ENCODE results near the gene MAST4. TPM values are rescaled to one million over a fixed set of nuclear protein-coding genes. Genes with fewer than 3 reads are reported as not detected.

MAST4 gene
- total and polyA plus RNA-seq, 2 donors (not counting 1 experiment from before 2014, with no cell fraction given) = 2.5 to 57.1 TPM

GRCh38 chr5:67037171-67037570, 441.0 kb downstream of the MAST4 start:
- Histone ChIP-seq H3K36me3 (replicated peaks in 1 of 2; ENCODE audit: control extremely low read depth in 1 of 2, control insufficient read depth in 1 of 2, extremely low read depth in 1 of 2, insufficient read depth in 2 of 2, low read length in 1 of 2) (no peaks in the 10 kb centered on the region), H2AFZ (ENCODE audit: insufficient read depth, low read depth, low read length, poor library complexity, severe bottlenecking) (no peak overlapping the region), H3K4me3 (ENCODE audit: control extremely low read depth in 1 of 5, extremely low read depth in 1 of 5, insufficient read depth in 1 of 5, low read depth in 2 of 5, low read length in 4 of 5) (no peak overlapping the region), H3K79me2 (ENCODE audit: control insufficient read depth, insufficient read depth, low read length) (no peaks in the 10 kb centered on the region), H3K27ac (ENCODE audit: low read length in 2 of 2) (no peak overlapping the region), H3K9ac (ENCODE audit: low read length) (no peak overlapping the region), H4K20me1 (ENCODE audit: control insufficient read depth, insufficient read depth, low read length, poor library complexity, severe bottlenecking) (no peaks in the 10 kb centered on the region), H3K9me3 (ENCODE audit: control extremely low read depth in 1 of 3, control insufficient read depth in 2 of 3, insufficient read depth in 1 of 3, low read length in 2 of 3) (no peaks in the 10 kb centered on the region), H3K27me3 (replicated peaks in 1 of 4; ENCODE audit: control extremely low read depth in 1 of 4, control insufficient read depth in 3 of 4, insufficient read depth in 4 of 4, low read length in 3 of 4) (no peaks in the 10 kb centered on the region), H3K4me2 (replicated peaks; ENCODE audit: low read depth, low read length, poor library complexity, severe bottlenecking) (no peak overlapping the region), H3K4me1 (ENCODE audit: control insufficient read depth in 2 of 2, insufficient read depth in 2 of 2, low read length in 2 of 2) (peaks cover 0 to 4% of the 10 kb centered on the region in 2 donors)
- intact Hi-C loops (cut with micrococcal nuclease) = loop anchor here (5.0 kb wide), 1 partner anchor 40 kb away; no protein-coding TSS in a partner anchor
- DNase-seq (no peak), ATAC-seq (ENCODE audit: low read depth) (no peak)
- no CpG with 5 or more reads among the region's 1 CpG for WGBS (ENCODE audit: insufficient coverage)
- no peak overlapping the region for H3K4me3 Mint-ChIP-seq
- H3K4me1 Mint-ChIP-seq = peaks cover 5% of the 10 kb centered on the region
- TF ChIP-seq EZH2 (IDR thresholded peaks at IDR 0.05; ENCODE audit: borderline replicate concordance, insufficient read depth, low read depth, low read length, poor library complexity, severe bottlenecking) = no peak
- TF ChIP-seq CTCF (IDR thresholded peaks at IDR 0.05) = no peak
- peaks cover 3% of the 10 kb centered on the region for H3K27me3 Mint-ChIP-seq
- no peak overlapping the region for H3K27ac Mint-ChIP-seq
- ChIA-PET CTCF (interaction anchor here (0.6 kb wide), 1 partner anchor 401 kb away, joined by 4 read pairs; no protein-coding TSS in a partner anchor), POLR2A (no interaction called here)
- no peaks in the 10 kb centered on the region for H3K9me3 Mint-ChIP-seq (ENCODE audit: insufficient read depth)

- no peak overlapping the region for H3K9ac ChIP-seq (ENCODE audit: low read length)
- DNase-seq (no peak), ATAC-seq (ENCODE audit: low read depth) (no peak)
- TF ChIP-seq CTCF (IDR thresholded peaks at IDR 0.05) = no peak
- no peak for TF ChIP-seq EZH2 (IDR thresholded peaks at IDR 0.05; ENCODE audit: borderline replicate concordance, insufficient read depth, low read depth, low read length, poor library complexity, severe bottlenecking)
- no peak overlapping the region for H2AFZ ChIP-seq (ENCODE audit: insufficient read depth, low read depth, low read length, poor library complexity, severe bottlenecking)
- no peak overlapping the region for H3K27ac ChIP-seq (ENCODE audit: low read length in 2 of 2)
- no peaks in the 10 kb centered on the region for H3K79me2 ChIP-seq (ENCODE audit: control insufficient read depth, insufficient read depth, low read length)
- CTCF ChIA-PET = no interaction called here
- no peaks in the 10 kb centered on the region for H4K20me1 ChIP-seq (ENCODE audit: control insufficient read depth, insufficient read depth, low read length, poor library complexity, severe bottlenecking)
- H3K27me3 ChIP-seq (replicated peaks in 1 of 4; ENCODE audit: control extremely low read depth in 1 of 4, control insufficient read depth in 3 of 4, insufficient read depth in 4 of 4, low read length in 3 of 4) = no peaks in the 10 kb centered on the region
- Mint-ChIP-seq H3K27me3 (peaks cover 3% of the 10 kb centered on the region), H3K4me3 (no peak overlapping the region), H3K4me1 (no peaks in the 10 kb centered on the region), H3K27ac (no peak overlapping the region), H3K9me3 (ENCODE audit: insufficient read depth) (no peaks in the 10 kb centered on the region)
- intact Hi-C loops (cut with micrococcal nuclease) = loop anchor here (5.0 kb wide), 1 partner anchor 38 kb away; no protein-coding TSS in a partner anchor
- no peak overlapping the region for H3K4me2 ChIP-seq (replicated peaks; ENCODE audit: low read depth, low read length, poor library complexity, severe bottlenecking)
- 67% methylated on average over 1 of the region's 4 CpGs for WGBS (ENCODE audit: insufficient coverage)
- POLR2A ChIA-PET = no interaction called here
- H3K4me1 ChIP-seq (ENCODE audit: control insufficient read depth in 2 of 2, insufficient read depth in 2 of 2, low read length in 2 of 2) = no peaks in the 10 kb centered on the region
- no peaks in the 10 kb centered on the region for H3K36me3 ChIP-seq (replicated peaks in 1 of 2; ENCODE audit: control extremely low read depth in 1 of 2, control insufficient read depth in 1 of 2, extremely low read depth in 1 of 2, insufficient read depth in 2 of 2, low read length in 1 of 2)
- H3K4me3 ChIP-seq (ENCODE audit: control extremely low read depth in 1 of 5, extremely low read depth in 1 of 5, insufficient read depth in 1 of 5, low read depth in 2 of 5, low read length in 4 of 5) = no peak overlapping the region
- H3K9me3 ChIP-seq (ENCODE audit: control extremely low read depth in 1 of 3, control insufficient read depth in 2 of 3, insufficient read depth in 1 of 3, low read length in 2 of 3) = no peaks in the 10 kb centered on the region
These were observed 442.8 kb downstream of the MAST4 start for GRCh38 chr5:67038817-67039603.

Data from B cell (primary cell).